Measurements from ENCODE around the gene FOXP4. TPM values are rescaled to one million over a fixed set of nuclear protein-coding genes. Genes with fewer than 3 reads are reported as not detected.

Gene FOXP4
- polyA plus RNA-seq, 1 experiment = 4.0 TPM

DNA sequence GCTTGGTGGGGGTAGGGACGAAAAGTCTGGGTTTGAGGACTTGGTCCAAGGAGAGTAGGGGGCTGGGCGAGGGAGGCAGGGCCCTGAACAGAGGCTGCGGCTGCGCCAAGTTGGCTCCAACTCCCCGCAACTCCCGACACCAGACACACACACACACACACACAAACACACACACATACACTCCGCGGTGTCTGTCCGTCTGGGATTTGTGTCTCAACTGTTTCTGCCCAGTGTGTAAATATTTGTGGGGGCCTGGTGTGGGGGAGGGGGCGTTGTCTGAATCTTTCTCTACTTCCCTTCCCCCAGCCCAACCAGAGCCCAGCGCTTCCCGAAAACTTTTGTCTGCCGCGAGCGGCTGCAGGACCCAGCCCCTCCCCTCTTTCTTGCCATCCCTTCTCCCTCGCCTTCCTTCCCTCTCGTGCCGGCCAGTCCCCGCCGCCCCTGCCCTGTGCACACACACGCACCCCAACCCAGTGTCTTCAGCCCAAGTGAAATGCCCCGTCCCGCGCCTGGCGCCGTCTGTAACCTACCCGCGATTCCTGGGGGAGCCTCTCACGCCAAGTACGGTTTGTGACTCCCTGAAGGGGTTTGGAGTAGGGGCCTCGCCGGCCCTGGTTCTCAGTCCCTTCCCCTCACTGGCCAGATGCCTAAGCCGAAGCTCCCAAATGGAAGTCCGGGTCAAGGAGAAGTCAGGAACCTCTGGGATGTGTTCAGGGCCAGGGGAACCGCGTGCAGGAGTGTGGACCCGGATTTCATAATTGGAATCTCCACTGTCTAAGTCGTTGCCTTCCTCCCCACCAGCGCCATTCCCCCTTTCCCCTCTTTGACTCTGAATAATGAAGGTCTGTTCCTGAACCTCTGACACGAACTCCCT, 93.0 kb downstream of the FOXP4 start:
- ChIA-PET POLR2A (no interaction called here), CTCF (no interaction called here)
- H3K36me3 ChIP-seq (ENCODE audit: control insufficient read depth, insufficient read depth, low read length) = no peaks in the 10 kb centered on the region
- DNase-seq (ENCODE audit: low read depth) = no peak
- TF ChIP-seq, protein P1, sequence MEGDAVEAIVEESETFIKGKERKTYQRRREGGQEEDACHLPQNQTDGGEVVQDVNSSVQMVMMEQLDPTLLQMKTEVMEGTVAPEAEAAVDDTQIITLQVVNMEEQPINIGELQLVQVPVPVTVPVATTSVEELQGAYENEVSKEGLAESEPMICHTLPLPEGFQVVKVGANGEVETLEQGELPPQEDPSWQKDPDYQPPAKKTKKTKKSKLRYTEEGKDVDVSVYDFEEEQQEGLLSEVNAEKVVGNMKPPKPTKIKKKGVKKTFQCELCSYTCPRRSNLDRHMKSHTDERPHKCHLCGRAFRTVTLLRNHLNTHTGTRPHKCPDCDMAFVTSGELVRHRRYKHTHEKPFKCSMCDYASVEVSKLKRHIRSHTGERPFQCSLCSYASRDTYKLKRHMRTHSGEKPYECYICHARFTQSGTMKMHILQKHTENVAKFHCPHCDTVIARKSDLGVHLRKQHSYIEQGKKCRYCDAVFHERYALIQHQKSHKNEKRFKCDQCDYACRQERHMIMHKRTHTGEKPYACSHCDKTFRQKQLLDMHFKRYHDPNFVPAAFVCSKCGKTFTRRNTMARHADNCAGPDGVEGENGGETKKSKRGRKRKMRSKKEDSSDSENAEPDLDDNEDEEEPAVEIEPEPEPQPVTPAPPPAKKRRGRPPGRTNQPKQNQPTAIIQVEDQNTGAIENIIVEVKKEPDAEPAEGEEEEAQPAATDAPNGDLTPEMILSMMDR (IDR thresholded peaks at IDR 0.05; ENCODE audit: insufficient read depth, low read depth, low read length) = no peak
- peaks cover 64% of the 10 kb centered on the region for H3K27me3 ChIP-seq (ENCODE audit: control insufficient read depth, insufficient read depth, low read length)
- H3K4me3 ChIP-seq (ENCODE audit: low read depth, low read length) = no peak overlapping the region

DNA sequence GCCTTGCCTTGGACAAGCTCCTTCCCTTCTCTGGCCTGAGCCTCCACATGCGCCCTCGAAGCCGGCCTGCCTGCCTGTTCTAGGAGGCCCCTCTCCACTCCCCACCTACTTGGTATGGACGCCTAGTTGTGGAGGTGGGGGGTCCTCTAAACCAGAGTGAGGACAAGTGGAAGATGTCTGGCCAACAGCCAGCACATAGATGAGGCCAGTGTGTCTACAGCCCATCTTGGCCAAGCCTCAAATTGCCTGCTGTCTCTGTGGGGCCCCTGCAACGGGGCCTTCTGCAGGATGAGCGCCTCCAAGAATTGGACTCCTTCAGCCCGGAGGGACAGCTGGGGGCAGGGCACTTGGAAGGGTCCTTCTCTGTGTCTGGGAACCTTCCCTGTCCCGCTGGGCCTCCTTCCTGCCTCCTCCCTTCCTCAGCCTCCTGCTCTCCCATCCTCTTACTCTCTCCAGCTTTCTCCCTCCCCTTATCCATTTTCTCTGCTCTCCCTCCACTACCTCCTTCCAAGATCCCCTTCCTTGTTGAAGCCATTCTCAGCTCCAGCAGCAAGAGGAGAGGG, 93.7 kb downstream of the FOXP4 start:
- ChIA-PET POLR2A (no interaction called here), CTCF (no interaction called here)
- TF ChIP-seq, protein P1 (IDR thresholded peaks at IDR 0.05; ENCODE audit: insufficient read depth, low read depth, low read length) = no peak
- Histone ChIP-seq H3K4me3 (ENCODE audit: low read depth, low read length) (no peak overlapping the region), H3K36me3 (ENCODE audit: control insufficient read depth, insufficient read depth, low read length) (no peaks in the 10 kb centered on the region), H3K27me3 (ENCODE audit: control insufficient read depth, insufficient read depth, low read length) (peaks cover 62% of the 10 kb centered on the region)
- no peak for DNase-seq (ENCODE audit: low read depth)

DNA sequence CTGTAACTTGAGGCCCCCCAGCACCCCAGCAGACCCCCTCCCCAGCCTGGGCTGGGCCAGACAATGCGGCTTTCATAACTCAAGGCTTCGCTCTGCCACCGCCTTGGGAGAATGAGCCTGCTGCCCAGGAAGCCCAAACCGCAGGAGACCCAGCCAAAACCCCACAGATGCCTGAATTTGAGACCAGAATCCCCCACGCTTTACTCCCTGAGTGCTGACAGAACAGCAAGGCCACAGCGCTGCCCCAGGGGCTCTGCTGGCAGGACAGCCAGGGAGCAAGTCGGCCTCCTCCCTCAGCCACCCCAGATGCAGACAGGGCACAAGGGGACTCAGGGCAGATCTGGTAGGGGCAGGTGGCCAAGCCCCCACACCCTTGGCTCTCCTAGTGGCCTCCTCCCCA, 94.2 kb downstream of the FOXP4 start:
- TF ChIP-seq, protein P1 (IDR thresholded peaks at IDR 0.05; ENCODE audit: insufficient read depth, low read depth, low read length) = no peak
- CTCF ChIA-PET = no interaction called here
- H3K36me3 ChIP-seq (ENCODE audit: control insufficient read depth, insufficient read depth, low read length) = no peaks in the 10 kb centered on the region
- DNase-seq (ENCODE audit: low read depth) = no peak
- POLR2A ChIA-PET = no interaction called here
- H3K4me3 ChIP-seq (ENCODE audit: low read depth, low read length) = no peak overlapping the region
- H3K27me3 ChIP-seq (ENCODE audit: control insufficient read depth, insufficient read depth, low read length) = peaks cover 59% of the 10 kb centered on the region

DNA sequence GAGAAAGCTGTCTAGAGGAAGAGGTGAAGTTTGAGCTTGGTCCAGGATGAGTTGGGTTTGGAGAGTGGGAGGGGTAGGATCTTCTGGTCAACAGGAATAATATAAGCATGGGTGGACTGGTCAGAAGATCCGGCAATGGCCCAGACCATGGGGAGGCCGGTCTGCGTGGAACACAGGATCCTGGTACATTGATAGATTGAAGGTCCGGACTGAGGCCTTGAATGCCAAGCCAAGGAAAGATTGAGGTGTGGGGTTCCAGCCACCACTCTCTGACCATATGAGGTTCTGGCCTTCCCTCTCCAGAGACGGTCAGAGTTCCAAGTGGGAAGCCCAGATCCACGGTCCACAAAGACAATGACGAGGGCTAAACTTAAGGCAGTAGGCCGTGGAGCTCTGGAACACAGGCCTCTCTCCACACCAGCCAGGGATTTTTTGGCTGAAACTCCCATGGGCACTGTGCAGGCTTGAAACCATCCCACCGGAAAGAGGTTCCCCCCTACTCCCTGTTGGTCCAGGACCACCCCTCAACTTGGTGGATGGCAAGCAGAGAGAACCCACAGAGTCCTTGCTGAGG, 95.3 kb downstream of the FOXP4 start:
- Histone ChIP-seq H3K4me3 (ENCODE audit: low read depth, low read length) (no peak overlapping the region), H3K27me3 (ENCODE audit: control insufficient read depth, insufficient read depth, low read length) (peaks cover 62% of the 10 kb centered on the region), H3K36me3 (ENCODE audit: control insufficient read depth, insufficient read depth, low read length) (no peaks in the 10 kb centered on the region)
- ChIA-PET CTCF (interaction anchor here (1.0 kb wide), 1 partner anchor 38 kb away, joined by 3 read pairs; no protein-coding TSS in a partner anchor), POLR2A (no interaction called here)
- TF ChIP-seq, protein P1 (IDR thresholded peaks at IDR 0.05; ENCODE audit: insufficient read depth, low read depth, low read length) = no peak
- no peak for DNase-seq (ENCODE audit: low read depth)
